Posterior cingulate gyrus (tissue), 11 donors: ENCODE measurements around the gene MBD3.
"Not testable (repeated sequence)": the region's sequence is repeated elsewhere in the genome, so short reads cannot be mapped to it uniquely, and the experiment has no call there.

Experiments used
- DNase-seq, 10 donors: peaks; one replicate each; pipeline versions ENCODE4 v3.0.0 to v3.0.0-alpha.2; 2020 to 2021; ENCODE audit warnings: mixed read lengths in 3 of 10
- intact Hi-C: fragments of 100-400 bp; cut with DNase I; formaldehyde crosslinking; loops from one replicate; pipeline ENCODE4 v1.15.1; 2023

Gene MBD3, protein sequence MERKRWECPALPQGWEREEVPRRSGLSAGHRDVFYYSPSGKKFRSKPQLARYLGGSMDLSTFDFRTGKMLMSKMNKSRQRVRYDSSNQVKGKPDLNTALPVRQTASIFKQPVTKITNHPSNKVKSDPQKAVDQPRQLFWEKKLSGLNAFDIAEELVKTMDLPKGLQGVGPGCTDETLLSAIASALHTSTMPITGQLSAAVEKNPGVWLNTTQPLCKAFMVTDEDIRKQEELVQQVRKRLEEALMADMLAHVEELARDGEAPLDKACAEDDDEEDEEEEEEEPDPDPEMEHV

DNA sequence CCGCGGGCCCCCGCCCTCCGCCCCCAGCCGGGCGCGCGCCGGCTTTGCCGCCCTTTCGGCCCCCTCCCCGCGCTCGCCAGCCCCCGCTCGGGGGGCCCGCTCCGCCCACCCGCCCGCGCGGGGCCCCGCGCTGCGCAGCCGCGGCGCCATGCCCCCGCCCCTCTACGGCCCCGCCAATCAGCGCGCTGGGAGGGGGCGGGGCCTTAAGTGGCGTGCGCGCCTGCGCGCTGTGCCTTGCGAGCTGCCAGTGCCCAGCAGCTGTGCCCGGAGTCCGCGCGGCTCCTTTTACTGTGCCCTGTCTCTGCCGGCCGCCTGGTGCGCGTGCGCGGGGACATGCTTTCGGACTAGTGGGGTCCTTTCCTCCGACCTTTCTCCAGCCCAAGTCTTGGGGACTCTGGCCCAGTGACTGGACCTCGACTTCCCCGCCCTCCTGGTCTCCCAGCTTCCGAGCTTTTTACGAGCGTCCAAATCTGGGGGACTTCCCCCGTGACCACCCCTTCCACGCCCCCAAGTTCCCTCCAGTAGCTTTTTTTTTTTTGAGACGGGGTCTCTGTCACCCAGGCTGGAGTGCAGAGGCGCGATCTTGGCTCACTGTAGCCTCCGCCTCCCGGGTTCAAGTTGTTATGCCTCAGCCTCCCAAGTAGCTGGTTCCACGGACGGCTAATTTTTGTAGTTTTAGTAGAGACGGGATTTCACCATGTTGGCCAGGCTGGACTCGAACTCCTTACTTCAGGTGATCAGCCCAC lies at the start of gene MBD3:
Gene MBD3, minus strand, starts transcription at position 111 of the 746 bp plus-strand sequence. CDS start 234 bp downstream, outside the sequence.
- intact Hi-C loops: loop anchor here (1.0 to 2.0 kb wide), 2 partner anchors 12 to 60 kb away; partner anchors contain the start of genes TCF3 and UQCR11
- peak; percentile 85 to 99 (median 94) for DNase-seq

DNA sequence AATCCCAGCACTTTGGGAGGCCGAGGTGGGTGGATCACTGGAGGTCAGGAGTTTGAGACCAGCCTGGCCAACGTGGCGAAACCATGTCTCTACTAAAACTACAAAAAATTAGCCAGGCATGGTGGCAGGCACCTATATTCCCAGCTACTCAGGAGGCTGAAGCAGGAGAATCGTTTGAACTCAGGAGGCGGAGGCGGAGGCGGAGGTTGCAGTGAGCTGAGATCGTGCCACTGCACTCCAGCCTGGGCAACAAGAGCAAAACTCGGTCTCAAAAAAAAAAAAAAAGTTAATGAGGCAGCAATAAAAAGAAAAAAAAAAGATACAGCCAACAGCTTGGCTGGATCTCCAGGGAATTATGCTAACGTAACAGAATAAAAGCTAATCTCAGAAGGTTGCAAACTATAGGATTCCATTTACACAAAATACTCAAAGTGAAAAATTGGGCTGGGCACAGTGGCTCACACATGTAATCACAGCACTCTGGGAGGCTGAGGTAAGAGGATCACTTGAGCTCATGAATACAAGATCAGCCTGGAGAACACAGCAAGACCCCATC lies 48.3 kb upstream of the MBD3 start:
- DNase-seq, intact Hi-C loops: not testable (repeated sequence)

DNA sequence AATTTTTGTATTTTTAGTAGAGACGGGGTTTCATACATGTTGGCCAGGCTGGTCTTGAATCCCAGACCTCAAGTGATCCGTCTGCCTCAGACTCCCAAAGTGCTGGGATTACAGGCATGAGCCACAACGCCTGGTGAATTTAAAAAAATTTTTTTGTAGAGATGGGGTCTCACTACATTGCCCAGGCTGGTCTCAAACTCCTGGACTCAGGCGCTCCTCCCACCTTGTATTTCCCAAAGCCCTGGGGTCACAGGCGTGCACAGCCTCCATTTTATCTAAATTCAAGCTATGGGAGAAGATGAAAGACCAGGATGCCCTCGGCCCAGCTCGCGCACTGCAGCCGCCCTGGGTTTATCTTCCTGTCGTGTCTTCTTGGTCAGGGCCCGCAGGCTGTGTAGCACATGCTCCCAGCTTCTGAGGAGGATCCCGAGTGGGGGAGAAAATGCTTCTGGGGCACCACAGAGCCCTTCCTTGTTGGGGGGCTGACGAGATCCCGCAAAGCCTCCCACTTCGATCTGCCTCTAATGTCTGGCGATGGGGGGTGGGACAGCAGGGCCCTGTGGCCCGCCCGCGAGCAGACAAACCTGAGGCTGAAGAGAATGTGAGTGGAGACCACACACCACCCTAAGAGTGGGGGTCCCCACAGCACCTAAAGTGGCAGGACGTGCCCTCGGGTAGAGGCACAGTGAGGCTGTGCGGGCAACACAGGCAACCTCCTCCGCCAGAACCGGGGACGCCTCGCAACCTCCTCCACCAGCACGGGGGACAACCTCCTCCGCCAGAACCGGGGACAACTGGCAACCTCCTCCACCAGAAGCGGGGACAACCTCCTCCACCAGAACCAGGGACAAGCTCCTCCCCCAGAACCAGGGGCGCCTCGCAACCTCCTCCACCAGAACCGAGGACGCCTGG lies 43.9 kb upstream of the MBD3 start:
- intact Hi-C loops: no loop called here
- no peak for DNase-seq

DNA sequence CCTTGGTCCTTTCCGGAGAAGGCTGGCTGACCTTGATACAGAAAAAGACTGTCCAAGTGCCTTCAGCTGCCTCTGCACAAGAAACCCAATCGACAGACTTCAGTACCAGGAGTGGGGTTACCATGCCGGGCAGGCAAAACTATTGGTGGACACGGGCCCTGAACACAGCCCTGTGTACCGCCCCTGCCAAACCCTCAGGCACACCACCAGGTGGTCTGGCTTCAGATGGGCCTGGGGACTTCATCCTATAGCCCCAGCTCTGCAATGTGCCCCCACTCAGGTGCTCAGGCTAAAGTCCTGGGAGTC lies 42.2 kb upstream of the MBD3 start:
- DNase-seq: no peak
- intact Hi-C loops: no loop called here

DNA sequence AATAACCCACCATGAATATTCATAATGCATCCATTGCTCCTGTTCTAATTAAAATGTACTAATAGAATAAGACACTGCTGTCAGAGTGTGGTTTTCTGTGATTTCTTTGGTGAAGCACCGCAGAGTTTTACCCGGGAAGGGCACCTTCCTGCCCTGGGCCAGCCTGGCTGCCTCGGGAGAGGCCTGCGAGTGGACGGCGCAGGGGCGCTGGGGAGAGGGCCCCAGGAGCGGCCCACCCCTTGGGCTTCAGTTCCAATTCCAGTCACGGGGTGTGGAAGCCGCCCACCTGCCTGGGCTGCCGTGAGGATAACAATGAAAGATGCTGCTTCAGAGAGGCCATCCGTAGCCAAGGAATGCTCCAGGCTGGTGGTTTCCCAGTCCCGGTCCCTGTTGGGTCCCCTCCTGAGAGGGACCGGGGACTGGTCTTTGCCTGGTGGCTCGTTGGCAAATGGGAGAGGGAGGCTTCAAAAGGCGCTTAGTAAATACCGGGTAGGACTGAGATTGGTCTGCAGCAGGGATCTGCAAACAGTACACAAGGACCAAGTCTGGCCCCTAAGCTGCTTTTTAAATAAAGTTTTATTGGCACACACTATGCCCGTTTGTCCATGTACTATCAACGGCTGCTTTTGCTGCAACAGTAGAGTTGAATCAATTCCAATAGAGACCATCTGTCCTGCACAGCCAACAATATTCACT lies 41.7 kb upstream of the MBD3 start:
- DNase-seq: no peak
- intact Hi-C loops: no loop called here

DNA sequence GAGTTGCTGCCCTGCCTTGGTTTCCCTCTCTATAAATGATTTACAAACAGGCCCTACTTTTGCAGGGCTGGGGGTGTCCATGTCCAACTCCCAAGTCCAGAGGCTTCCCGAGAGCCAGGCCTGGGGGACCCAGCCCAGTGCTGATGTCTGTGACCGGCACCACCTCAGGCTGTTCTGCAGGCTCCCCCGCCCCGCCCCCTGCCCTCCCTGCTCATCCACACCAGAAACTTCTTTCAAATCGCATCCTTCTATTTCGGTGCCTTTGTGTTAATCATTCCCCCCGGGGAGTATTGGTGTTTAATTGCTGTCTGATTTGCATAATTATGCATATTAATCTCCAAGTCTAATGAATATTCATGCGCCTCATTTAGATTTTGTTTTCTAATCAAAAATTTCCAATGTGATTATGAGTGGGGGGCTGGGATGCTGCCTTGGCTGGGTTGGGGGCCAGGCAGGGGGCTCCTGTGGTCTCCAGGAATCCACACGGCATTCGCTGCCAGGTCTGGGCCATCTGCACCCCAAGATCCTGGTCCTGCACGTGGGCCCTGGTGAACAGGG lies 40.7 kb upstream of the MBD3 start:
- intact Hi-C loops: no loop called here
- DNase-seq: no peak

DNA sequence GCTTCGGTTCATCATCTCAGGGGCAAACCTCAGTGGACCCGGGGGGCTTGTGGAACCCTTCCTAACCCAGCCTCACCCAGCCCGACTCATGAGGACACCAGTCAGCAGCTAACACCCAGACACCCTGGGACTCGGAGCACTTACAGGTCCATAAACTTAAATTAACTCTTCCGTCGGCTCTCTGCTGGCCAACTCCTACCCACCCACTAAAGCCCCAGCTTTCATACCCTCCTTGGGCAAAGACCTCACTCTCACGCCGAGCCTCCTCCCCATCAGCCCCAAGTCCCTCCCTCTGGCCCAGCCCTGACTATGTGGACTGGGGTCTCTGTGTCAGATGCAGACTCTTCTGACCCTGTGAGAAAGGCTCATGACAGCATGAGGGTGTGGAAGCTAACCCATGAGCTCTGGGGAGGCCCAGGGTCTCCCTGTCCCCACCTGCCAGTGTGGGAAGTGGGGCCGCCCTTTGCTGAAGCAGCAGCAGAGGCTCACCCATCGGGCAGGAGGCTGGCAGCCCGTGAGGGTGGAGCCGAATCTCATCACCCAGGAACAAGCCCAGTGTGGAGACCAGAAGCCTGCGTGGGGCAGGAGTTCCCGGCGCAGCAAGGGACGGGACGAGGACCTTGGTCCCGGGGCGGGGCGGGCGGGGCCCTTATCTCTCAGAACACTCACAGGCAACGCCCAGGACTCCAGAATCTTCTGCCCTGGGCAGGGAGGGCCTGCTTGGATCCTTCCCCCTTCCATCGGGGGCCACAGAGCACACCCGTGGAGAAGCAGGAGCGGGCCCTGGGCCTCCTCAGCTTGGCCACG lies 40.0 kb upstream of the MBD3 start:
- intact Hi-C loops: no loop called here
- no peak for DNase-seq

DNA sequence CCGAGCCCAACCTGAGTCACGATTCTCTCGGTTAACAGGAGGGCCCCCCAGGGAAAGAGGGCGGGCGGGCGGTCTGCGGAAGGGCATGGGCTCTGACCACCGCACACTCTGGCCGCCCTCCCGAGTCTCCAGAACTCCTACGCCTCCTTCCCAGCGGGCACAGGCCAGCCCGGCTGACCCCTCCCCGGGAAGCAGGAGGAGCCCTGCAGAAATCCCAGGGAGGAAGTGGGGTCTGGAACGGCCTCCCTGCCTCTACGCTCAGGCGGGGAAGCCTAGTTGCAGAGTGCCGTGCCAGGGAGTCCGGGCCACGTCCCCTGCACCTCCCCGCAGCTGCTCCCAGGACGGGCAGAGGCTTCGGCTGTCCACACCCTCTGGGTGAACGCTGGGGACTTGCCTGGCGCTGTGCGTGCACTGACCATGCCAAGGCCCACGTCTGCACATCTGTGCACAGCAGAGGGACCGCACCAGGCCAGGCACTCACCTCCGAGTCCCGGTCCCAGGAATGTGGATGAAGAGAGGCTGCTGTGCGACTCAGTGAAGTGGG lies 39.0 kb upstream of the MBD3 start:
- no peak for DNase-seq
- intact Hi-C loops: no loop called here

DNA sequence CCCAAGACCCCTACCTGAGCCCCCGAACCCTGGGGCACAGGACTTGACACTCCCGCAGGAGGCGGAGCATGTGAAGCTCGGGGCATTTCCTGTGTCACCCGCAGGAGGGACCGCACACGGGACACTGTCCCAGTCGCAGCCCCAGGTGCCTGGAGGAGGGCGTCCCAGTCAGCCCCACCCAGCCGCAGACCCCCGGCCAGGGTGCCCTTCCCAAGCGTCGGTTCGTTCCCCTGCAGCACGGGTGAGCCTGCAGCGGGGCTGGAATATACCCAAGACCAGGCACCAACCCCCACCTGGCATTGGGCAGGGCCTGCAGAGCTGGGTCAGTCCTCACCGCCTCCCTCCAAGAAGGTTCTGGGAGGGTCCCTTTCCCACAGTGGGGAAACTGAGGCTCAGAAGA lies 38.1 kb upstream of the MBD3 start:
- DNase-seq: no peak
- intact Hi-C loops: no loop called here

DNA sequence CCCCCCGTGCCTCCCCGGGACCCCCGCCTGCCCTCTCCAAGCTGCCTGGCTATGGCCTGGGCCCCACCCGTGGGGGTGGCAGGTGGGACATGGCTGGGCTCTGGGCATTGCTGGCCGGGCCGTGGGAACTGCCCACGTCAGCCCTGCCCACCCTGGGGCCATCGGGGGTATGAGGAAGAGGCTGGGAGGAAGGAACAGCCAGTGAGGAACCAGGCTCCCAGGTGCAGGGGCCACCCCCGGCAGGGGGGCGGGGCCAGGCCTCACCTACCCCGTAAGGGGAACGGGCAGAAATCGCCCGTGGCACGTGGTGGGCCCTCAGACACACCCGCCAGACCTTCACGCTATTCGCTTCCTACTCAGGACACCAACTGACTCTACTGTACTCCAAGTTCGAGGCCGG lies 37.3 kb upstream of the MBD3 start:
- intact Hi-C loops: no loop called here

DNA sequence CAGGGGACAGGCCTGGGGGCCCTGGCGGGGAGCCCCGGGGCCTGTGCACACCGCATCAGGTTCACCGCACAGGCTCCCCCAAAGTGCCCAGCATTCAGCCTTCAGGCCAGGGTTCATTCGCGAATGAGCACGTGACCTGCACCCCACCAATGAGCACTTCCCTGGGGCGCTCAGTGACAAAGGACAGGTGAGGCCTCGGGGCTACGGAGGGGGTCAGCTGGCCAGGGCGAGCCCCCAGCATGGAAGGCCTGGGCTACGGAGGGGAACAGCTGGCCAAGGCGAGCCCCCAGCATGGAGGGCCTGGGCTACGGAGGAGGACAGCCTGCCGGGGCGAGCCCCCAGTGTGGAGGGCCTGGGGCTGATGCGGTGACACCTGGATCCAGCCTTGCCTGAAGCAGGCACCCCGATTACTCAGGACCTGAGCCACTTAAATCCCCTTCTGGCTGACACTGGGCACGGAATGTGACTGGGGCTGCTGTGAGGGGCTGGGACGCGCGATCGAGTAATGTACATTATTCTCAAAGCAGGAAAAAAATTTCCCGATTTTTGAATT lies 36.7 kb upstream of the MBD3 start:
- no peak for DNase-seq
- intact Hi-C loops: loop anchor here (10.0 kb wide), 1 partner anchor 135 kb away; no protein-coding TSS in a partner anchor

More for the DNA sequence above, 37.3 kb upstream of the MBD3 start:
- DNase-seq: no peak

DNA sequence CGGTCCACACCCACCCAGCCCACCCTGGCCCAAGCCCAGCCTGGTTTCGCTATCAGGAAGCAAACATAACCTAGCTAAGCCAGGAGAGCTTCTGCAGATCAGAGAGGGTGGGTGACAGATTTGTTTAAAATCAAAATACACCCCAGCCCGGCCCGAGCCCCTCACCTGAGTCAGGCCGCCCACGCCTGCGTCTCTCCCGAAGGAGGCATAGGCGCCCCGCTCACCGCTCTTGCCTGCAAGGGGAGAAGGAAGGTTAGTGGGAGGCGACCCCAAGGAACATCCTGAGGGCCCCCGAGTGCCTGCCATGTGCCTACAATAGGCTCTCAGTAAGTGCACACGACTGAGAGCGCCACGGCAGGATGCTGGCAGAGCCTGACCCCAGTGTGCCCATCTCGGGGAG lies 34.5 kb upstream of the MBD3 start:
- no peak for DNase-seq
- intact Hi-C loops: loop anchor here (10.0 kb wide), 1 partner anchor 138 kb away; no protein-coding TSS in a partner anchor

DNA sequence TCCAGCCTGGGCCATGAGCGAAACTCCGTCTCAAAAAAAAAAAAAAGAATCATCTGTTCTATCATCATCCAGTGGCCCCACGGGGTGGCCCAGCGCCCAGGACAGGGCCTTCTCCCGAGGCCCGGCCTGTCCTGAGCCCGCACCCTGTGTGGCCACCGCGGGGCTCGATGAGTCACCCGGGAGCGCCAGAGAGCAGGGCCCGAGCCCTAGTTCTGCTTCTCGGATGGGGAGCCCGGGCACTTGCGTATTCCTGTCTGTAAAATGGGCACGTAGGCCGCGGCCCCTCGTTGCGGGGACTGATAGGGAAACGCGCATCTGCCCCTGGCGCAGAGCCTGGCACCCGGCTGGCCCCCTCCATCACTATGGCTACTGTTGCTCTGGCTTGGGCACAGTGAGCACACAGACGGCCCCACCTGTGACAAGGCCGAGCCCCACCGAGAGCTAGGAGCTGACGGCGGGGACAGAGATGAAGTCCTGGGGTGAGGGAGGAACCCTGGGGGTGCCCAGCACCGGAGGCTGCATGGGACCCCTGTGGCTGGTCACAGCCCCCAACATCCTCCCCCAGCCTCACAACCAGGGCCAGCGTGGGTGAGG lies 33.8 kb upstream of the MBD3 start:
- intact Hi-C loops: loop anchor here (10.0 kb wide), 1 partner anchor 138 kb away; no protein-coding TSS in a partner anchor
- no peak for DNase-seq

DNA sequence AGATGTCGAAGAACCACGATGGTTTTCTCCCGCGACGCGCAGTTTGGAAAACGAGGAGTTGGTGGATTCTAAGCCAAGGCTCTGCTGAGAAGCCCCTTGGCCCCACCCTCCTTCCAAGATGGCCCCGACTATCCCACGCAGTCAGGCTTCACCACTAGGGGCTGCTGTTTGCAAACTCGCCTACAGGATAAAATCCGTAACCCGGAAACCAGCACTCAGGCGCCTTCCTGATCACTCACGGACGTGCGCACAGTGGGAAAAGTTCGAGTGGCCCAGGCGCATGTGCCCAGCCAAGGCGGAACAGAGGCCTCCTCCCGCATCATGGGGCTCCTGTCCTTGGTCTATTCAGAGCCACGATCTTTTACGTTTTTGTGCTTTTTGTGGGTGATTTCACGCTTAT lies 31.8 kb upstream of the MBD3 start:
- peak in 7 of 10 donors; percentile 16 to 89 (median 54) for DNase-seq
- intact Hi-C loops: loop anchor here (10.0 kb wide), 1 partner anchor 140 kb away; no protein-coding TSS in a partner anchor

DNA sequence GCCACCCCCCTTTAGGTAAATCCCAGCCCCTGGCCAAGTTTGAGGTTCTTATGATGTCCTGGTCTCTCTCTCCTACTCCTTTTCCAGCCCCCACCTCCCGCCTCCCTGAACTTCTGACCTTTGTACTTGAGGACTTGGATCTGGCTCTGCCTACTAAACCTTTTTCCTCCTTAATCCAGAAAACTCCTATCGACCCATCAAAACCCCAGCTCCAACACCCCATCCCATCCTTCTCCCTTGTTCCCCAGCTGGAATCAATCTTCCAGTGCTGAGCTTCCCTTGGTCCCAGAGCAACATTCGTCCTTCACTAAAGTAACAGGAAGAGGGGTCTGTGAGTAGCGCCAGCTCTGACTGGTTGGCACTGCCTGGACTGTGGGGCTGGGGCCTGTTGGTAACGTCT lies 29.9 kb upstream of the MBD3 start:
- DNase-seq: no peak
- intact Hi-C loops: loop anchor here (10.0 kb wide), 1 partner anchor 142 kb away; no protein-coding TSS in a partner anchor

DNA sequence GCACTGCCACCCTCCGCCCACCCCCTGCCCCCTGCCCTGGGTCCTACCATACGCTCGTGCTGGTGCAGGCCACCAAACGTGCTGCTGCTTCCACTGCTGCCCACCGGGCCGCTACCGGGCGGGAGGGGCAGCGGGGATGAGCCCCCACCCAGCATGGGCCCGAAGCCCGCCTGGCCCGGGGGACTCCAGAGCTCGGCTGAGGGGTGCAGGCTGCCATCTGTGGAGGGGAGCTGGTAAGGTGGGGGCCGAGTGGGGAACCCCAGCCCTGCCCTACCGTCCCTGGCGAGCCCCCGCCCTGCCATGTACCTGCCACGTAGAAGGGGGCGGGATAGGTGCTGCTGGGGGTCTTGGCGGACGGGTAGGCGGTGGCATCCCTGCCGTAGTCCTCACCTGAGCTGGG lies 29.3 kb upstream of the MBD3 start:
- intact Hi-C loops: loop anchor here (10.0 kb wide), 1 partner anchor 143 kb away; no protein-coding TSS in a partner anchor
- DNase-seq: no peak

DNA sequence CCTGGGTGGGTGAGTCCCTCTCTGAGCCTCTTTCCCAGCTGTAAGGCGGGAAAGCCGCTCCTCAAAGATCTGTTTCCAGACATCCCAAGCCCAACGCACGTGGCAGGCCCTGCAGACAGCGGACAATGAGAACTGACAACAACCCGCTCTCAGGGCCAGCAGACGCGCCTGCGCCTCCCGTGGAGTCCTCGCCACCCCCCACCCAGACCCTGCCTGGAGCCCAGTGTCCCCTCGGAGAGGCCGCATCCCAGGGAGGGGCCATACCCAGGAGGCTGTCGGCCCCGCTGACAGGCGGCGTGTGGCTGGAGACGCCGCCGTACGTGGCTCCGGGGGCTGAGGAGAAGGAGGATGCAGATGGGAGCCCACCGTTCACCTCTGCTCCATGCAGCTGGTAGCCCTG lies 28.9 kb upstream of the MBD3 start:
- intact Hi-C loops: loop anchor here (10.0 kb wide), 1 partner anchor 143 kb away; no protein-coding TSS in a partner anchor
- DNase-seq: no peak
